Measurements from ENCODE around the gene SCAMP2.

SCAMP2 gene

GRCh38 chr15:74815961-74816360, 57.2 kb downstream of the SCAMP2 start:
- DNase-seq, result no peak

- DNase-seq, result no peak
These were observed 57.8 kb downstream of the SCAMP2 start for GRCh38 chr15:74815121-74815934.

DNA sequence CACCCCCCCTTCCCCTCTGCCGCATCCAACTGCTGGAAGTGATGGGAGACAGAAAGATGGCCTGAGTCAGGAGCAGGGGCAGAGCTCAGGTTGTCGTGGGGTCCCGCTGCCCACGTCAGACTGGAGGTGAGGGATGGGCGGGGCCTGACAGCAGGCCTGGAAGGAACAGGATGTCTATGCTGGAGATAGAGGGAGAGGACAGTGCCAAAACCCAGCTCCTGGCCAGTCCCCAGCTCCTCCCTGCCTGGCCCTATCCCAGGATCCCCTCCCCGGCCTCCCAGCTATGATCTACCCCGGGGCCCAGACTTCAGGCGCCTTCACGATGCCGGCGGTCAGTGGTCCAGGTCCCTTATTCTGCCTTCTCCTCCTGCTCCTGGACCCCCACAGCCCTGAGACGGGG, 60.6 kb downstream of the SCAMP2 start, which contains the start of gene LMAN1L:
Gene LMAN1L (plus strand): TSS at position 303 of the 400 bp plus-strand sequence. CDS start 20 bp downstream, at position 323.
- DNase-seq, result no peak

DNA sequence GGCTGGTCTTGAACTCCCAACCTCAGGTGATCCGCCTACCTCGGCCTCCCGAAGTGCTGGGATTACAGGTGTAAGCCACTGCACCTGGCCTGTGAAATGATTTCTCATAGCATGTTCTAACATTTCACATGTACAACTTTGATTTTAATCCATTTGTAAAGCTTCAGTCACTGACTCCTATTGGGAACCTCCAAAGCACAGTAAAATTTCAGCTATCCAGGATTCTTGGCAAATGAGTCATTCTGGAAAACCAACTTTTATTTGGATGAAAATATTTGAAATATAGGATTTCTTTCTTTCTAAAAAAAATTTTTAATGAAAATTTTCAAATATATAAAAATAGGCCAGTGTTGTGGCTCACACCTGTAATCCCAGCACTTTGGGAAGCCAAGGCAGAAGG, 63.2 kb downstream of the SCAMP2 start:
- DNase-seq, result no peak

DNA sequence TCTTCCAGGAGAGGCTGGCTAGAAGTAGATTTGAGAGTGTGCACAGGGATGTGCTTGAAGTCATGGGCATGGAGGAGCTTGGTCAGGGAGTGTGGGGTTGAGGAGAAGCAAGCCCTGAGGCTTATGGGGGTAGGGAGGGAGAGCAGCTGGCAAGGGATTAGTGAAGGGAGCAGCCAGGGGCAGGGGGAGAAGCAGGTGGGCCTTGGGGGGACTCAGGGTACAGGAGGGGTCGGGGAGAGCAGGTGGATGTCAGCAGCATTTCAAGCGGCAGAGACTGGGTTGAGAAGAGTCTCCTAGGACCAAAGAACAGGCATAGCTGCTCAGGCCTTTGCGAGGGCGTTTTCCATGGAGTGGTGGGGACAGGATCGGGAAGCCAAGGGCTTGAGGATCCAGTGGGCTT, 63.9 kb downstream of the SCAMP2 start:
- no peak for DNase-seq

- no peak for DNase-seq
These were observed 64.3 kb downstream of the SCAMP2 start for GRCh38 chr15:74808840-74809229.

GRCh38 chr15:74808078-74808839, 64.9 kb downstream of the SCAMP2 start:
- DNase-seq, result no peak

GRCh38 chr15:74807282-74807681, 65.9 kb downstream of the SCAMP2 start:
- no peak for DNase-seq

- DNase-seq, result no peak
These were observed 68.2 kb downstream of the SCAMP2 start for GRCh38 chr15:74804935-74805334.

GRCh38 chr15:74802862-74803447, 70.2 kb downstream of the SCAMP2 start:
- DNase-seq, result no peak

DNA sequence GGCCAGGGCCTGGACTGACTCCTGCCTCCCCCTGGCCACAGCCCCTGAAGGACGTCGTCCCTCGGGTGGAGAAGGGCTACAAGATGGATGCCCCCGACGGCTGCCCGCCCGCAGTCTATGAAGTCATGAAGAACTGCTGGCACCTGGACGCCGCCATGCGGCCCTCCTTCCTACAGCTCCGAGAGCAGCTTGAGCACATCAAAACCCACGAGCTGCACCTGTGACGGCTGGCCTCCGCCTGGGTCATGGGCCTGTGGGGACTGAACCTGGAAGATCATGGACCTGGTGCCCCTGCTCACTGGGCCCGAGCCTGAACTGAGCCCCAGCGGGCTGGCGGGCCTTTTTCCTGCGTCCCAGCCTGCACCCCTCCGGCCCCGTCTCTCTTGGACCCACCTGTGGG, 70.9 kb downstream of the SCAMP2 start:
- DNase-seq, result no peak

GRCh38 chr15:74801311-74801997, 71.7 kb downstream of the SCAMP2 start:
- DNase-seq, result no peak

- no peak for DNase-seq
These were observed 72.5 kb downstream of the SCAMP2 start for GRCh38 chr15:74800559-74801094.

GRCh38 chr15:74799856-74800558, 73.2 kb downstream of the SCAMP2 start:
- no peak for DNase-seq

DNA sequence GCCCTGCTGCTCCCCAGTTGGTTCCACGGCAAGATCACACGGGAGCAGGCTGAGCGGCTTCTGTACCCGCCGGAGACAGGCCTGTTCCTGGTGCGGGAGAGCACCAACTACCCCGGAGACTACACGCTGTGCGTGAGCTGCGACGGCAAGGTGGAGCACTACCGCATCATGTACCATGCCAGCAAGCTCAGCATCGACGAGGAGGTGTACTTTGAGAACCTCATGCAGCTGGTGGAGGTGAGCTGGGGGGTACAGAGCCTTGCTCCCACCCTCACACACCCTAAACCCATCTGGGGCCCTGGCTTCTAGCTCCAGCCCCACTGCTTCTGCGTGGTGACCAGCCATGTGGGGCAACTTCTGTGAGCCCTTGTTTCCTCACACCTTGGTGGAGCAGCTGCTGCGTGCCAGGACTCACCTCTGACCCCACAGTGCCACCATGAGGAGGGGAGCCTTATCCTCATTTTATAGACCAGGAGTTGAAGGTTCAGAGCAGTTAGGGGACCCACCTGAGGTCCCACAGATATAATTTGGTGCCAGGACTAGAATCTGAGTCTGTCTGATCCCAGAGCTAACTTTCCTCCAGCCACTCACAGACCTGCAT, 73.8 kb downstream of the SCAMP2 start:
- DNase-seq, result no peak

DNA sequence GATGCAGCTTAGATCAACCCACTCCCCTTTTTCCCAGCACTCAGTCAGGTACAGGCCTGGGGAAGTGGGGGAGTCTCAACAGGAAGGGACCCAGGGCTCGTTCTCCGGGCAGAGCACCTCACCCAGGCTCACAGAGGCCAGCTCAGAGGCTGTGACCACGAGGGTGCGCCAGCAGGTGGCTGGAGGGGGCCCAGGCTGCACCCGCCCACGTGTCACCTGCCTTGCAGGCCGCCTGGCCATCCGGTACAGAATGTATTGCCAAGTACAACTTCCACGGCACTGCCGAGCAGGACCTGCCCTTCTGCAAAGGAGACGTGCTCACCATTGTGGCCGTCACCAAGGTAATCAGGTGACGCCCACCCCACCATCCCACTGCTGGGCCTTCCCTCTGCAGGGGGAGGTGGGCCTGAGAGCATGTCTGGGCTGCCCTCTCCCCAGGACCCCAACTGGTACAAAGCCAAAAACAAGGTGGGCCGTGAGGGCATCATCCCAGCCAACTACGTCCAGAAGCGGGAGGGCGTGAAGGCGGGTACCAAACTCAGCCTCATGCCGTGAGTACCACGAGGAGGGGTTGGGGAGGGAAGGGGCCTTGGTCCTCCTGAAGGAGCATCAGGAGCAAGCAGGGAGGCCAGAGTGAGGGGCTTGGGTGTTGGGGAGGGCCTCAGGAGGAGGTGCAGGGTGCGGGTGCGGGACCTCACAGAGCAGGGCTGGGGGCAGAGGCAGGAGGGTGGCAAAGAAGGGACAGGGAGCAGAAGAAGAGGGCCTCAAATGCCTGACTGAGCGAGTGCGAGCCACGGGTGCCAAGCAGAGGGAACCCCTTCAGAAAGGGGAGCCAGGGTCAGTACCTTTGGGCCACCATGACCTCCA, 74.5 kb downstream of the SCAMP2 start:
- DNase-seq, result no peak

GRCh38 chr15:74795966-74796625, 77.1 kb downstream of the SCAMP2 start:
- no peak for DNase-seq

DNA sequence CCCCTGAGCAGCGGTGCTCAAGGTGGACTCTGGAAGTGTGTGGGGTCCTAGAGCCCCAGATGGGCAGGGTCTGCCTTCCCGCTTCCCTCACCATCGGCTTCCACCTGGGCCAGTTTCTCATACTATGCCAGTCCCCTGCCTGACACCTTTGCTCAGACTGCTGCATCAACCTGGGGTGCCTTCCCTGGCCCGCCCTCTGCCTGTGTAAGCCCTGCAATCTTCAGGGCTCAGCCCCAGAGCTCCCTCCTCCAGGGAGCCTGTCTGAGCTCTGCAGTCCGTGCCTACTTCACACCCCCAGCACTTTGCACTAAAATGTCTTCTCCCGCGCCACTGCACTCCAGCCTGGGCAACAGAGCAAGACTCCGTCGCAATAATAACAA, 78.2 kb downstream of the SCAMP2 start:
- DNase-seq, result no peak

DNA sequence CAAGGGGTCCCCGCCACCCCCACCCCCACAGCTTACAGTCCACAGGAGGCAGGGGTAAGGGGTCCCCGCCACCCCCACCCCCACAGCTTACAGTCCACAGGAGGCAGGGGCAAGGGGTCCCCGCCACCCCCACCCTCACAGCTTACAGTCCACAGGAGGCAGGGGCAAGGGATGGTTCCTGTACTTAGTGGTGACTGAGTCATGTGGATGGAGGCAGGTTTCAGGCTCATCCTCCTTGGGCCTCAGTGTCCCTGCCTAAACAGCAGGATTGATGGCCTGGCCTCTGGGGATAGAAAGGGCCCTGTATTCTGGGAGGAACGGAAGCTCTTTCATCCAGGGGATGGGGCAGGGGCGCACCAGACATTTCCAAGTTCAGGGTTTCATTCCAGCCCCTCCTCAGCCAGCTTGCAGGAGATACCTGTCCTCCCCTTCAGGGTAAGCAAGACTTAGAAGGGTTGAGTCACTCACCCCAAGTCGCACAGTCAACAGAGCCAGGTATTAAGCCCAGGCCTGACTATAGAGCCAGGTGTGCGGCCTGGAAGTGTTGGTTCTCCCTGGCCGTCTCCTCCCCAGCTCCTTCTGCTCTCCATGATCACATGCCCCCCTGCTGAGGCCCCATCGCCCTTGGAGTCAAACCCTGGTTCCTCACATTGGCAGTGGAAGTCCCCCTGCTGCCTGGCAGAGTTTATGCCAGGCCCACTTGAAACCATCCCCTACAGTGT, 78.8 kb downstream of the SCAMP2 start:
- DNase-seq, result no peak

Data from DMS79 treated with DMSO at 0.1 percent for 48 hours (cell line).